H7 (cell line): Measurements from ENCODE around the gene DUSP6. TPM values are rescaled to one million over a fixed set of nuclear protein-coding genes. Genes with fewer than 3 reads are reported as not detected.
A peak's percentile ranks its signal among the peaks of the same experiment; 100 is the strongest.

Experiments
- DNase-seq: peaks from one replicate; pipeline ENCODE4 v3.0.0; 2012
- H3K27me3 ChIP-seq: 2 replicates; pipeline ENCODE4 v1.6.0; 2011; ENCODE audit warnings: mild to moderate bottlenecking, low read length; ENCODE audit not compliant: control insufficient read depth, insufficient read depth
- H3K36me3 ChIP-seq: replicated peaks from 2 replicates; pipeline ENCODE4 v1.5.1; 2011; ENCODE audit warnings: low read length; ENCODE audit not compliant: control insufficient read depth, insufficient read depth
- H3K4me3 ChIP-seq: 2 replicates; pipeline ENCODE4 v1.5.1; 2011; ENCODE audit warnings: low read depth, mild to moderate bottlenecking, control low read depth, low read length, moderate library complexity; ENCODE audit not compliant: insufficient read depth
- total RNA-seq: library from RNA; depleted of rRNA; stranded (reverse); fragments of >200 nt; shearing (Covaris generic); gene quantifications from 2 replicates; pipeline ENCODE4 v1.2.3, GENCODE V29; 2014

The DUSP6 gene
- total RNA-seq, 1 experiment from 2014 or later = 112 TPM

- no peaks in the 10 kb centered on the region for H3K36me3 ChIP-seq
- no peaks in the 10 kb centered on the region for H3K27me3 ChIP-seq
- no peak overlapping the region for H3K4me3 ChIP-seq
- DNase-seq = peak; percentile 17
Observed at GRCh38 chr12:89383235-89384049, 31.1 kb upstream of the DUSP6 start.

- Histone ChIP-seq H3K4me3 (no peak overlapping the region), H3K27me3 (no peaks in the 10 kb centered on the region), H3K36me3 (no peaks in the 10 kb centered on the region)
- DNase-seq = no peak
Observed at GRCh38 chr12:89382328-89382727, 30.0 kb upstream of the DUSP6 start.

- no peak overlapping the region for H3K4me3 ChIP-seq
- no peaks in the 10 kb centered on the region for H3K36me3 ChIP-seq
- no peak for DNase-seq
- no peaks in the 10 kb centered on the region for H3K27me3 ChIP-seq
Observed at GRCh38 chr12:89379839-89380467, 27.7 kb upstream of the DUSP6 start.

- no peaks in the 10 kb centered on the region for H3K36me3 ChIP-seq
- no peak overlapping the region for H3K4me3 ChIP-seq
- no peaks in the 10 kb centered on the region for H3K27me3 ChIP-seq
- no peak for DNase-seq
Observed at GRCh38 chr12:89379148-89379838, 27.0 kb upstream of the DUSP6 start.

- no peaks in the 10 kb centered on the region for H3K36me3 ChIP-seq
- no peak for DNase-seq
- no peaks in the 10 kb centered on the region for H3K27me3 ChIP-seq
- H3K4me3 ChIP-seq = no peak overlapping the region
Observed at GRCh38 chr12:89376844-89377243, 24.5 kb upstream of the DUSP6 start.

- DNase-seq = no peak
- Histone ChIP-seq H3K4me3 (no peak overlapping the region), H3K36me3 (no peaks in the 10 kb centered on the region), H3K27me3 (no peaks in the 10 kb centered on the region)
Observed at GRCh38 chr12:89376202-89376529, 23.9 kb upstream of the DUSP6 start.

- Histone ChIP-seq H3K27me3 (no peaks in the 10 kb centered on the region), H3K4me3 (no peak overlapping the region), H3K36me3 (no peaks in the 10 kb centered on the region)
- no peak for DNase-seq
Observed at GRCh38 chr12:89373763-89374572, 21.7 kb upstream of the DUSP6 start.

- Histone ChIP-seq H3K36me3 (no peaks in the 10 kb centered on the region), H3K4me3 (no peak overlapping the region), H3K27me3 (no peaks in the 10 kb centered on the region)
- DNase-seq = peak; percentile 51
Observed at GRCh38 chr12:89372584-89373370, 20.5 kb upstream of the DUSP6 start.

- Histone ChIP-seq H3K36me3 (no peaks in the 10 kb centered on the region), H3K4me3 (no peak overlapping the region), H3K27me3 (no peaks in the 10 kb centered on the region)
- DNase-seq = no peak
Observed at GRCh38 chr12:89370850-89371249, 18.5 kb upstream of the DUSP6 start.

- no peaks in the 10 kb centered on the region for H3K36me3 ChIP-seq
- H3K27me3 ChIP-seq = no peaks in the 10 kb centered on the region
- DNase-seq = no peak
- no peak overlapping the region for H3K4me3 ChIP-seq
Observed at GRCh38 chr12:89370421-89370831, 18.1 kb upstream of the DUSP6 start.

- no peaks in the 10 kb centered on the region for H3K36me3 ChIP-seq
- no peak for DNase-seq
- no peaks in the 10 kb centered on the region for H3K27me3 ChIP-seq
- no peak overlapping the region for H3K4me3 ChIP-seq
Observed at GRCh38 chr12:89369166-89369565, 16.9 kb upstream of the DUSP6 start.

- no peak for DNase-seq
- Histone ChIP-seq H3K36me3 (no peaks in the 10 kb centered on the region), H3K27me3 (no peaks in the 10 kb centered on the region), H3K4me3 (no peak overlapping the region)
Observed at GRCh38 chr12:89368391-89368790, 16.1 kb upstream of the DUSP6 start.

- Histone ChIP-seq H3K36me3 (no peaks in the 10 kb centered on the region), H3K27me3 (no peaks in the 10 kb centered on the region), H3K4me3 (no peak overlapping the region)
- DNase-seq = no peak
Observed at GRCh38 chr12:89366676-89367364, 14.5 kb upstream of the DUSP6 start.
